ENCODE results near the gene GALNTL6. TPM values are rescaled to one million over a fixed set of nuclear protein-coding genes. Genes with fewer than 3 reads are reported as not detected.

Gene GALNTL6
- total and polyA plus RNA-seq, 9 of the 15 experiments (the other 6 are each of a cell fraction or from before 2014, with no cell fraction given), result 0.18 to 0.50 (median 0.29) TPM

DNA sequence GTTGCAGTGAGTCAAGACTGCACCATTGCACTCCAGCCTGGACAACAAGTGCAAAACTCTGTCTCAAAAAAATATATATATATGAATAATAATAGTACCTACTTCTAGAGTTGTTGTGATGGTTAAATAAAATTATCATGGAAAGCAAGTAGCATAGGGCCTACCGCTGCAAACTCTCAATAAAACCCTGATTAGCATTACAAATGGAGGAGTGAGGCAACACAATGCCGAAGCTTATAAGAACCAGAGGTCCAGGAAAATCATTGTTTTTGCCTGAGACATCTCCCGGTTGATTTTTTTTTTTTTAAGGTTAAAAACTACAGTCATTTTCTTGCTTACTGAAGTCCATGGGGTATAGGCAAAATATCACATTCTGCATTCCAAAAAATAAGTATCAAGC lies 1170.4 kb downstream of the GALNTL6 start (continued):
- TF ChIP-seq FOXK1 (CRISPR knock-in tag; IDR thresholded peaks at IDR 0.05; ENCODE audit: borderline replicate concordance) (no peak), HOMEZ (CRISPR knock-in tag; IDR thresholded peaks at IDR 0.05) (no peak), PPARD (CRISPR knock-in tag; IDR thresholded peaks at IDR 0.05) (no peak), NR4A1 (CRISPR knock-in tag; IDR thresholded peaks at IDR 0.05) (no peak), NR4A1 (tag; IDR thresholded peaks at IDR 0.05) (no peak), ATF4 (CRISPR knock-in tag; IDR thresholded peaks at IDR 0.05) (no peak), OTX1 (CRISPR knock-in tag; IDR thresholded peaks at IDR 0.05) (no peak), PHB (CRISPR knock-in tag; IDR thresholded peaks at IDR 0.05) (no peak), PCBP2 (IDR thresholded peaks at IDR 0.05; ENCODE audit: low read depth, low read length, poor library complexity, severe bottlenecking) (no peak), MCM5 (IDR thresholded peaks at IDR 0.05; ENCODE audit: low read depth) (no peak)
- TF ChIP-seq, protein P1, sequence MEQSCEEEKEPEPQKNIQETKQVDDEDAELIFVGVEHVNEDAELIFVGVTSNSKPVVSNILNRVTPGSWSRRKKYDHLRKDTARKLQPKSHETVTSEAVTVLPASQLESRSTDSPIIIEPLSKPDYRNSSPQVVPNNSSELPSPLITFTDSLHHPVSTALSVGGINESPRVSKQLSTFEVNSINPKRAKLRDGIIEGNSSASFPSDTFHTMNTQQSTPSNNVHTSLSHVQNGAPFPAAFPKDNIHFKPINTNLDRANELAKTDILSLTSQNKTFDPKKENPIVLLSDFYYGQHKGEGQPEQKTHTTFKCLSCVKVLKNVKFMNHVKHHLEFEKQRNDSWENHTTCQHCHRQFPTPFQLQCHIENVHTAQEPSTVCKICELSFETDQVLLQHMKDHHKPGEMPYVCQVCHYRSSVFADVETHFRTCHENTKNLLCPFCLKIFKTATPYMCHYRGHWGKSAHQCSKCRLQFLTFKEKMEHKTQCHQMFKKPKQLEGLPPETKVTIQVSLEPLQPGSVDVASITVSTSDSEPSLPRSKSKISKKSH (CRISPR knock-in tag; IDR thresholded peaks at IDR 0.05), result no peak

Data from K562 (cell line).